Measurements from ENCODE around the gene GRID1.

DNA sequence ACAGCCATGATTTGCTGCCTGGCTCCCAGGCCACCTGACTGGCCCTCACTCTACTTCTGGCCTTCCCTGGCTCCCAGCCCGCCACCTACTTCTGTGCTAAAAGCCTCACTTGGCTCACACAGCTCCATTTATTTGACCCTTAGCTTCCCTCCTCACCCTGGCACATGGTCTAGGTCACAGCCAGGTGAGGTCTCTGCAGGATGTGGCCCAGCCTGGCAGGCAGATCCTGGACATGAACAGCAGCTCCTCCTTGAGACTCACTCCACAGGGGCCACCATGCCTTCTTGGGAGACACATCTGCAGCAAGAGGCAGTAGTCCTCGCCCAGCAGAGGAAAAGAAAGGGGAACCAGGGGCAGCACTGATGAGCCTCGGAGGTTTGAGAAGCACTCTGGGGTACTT lies 64.6 kb downstream of the GRID1 start:
- TF ChIP-seq GATA3 (IDR thresholded peaks at IDR 0.05; ENCODE audit: low read depth, low read length) (no peak), GATA2 (IDR thresholded peaks at IDR 0.05; ENCODE audit: low read depth, low read length) (no peak)

Data from SH-SY5Y (cell line).